DMS79 (cell line): ENCODE results near the gene MPDZ.

Source experiments
- DNase-seq: peaks from one replicate; lab custom pipeline; 2025; lab: John Stamatoyannopoulos, UW

The MPDZ gene

GRCh38 chr9:13279284-13280141, at the start of gene MPDZ:
Gene MPDZ (minus strand): TSS chr9:13279692. CDS start chr9:13250315, 29,377 bp downstream.
- DNase-seq: peak; percentile 48

GRCh38 chr9:13324988-13325387, 45.5 kb upstream of the MPDZ start:
- DNase-seq: no peak

GRCh38 chr9:13322828-13323550, 43.5 kb upstream of the MPDZ start:
- no peak for DNase-seq

GRCh38 chr9:13318027-13318426, 38.5 kb upstream of the MPDZ start:
- DNase-seq: no peak

GRCh38 chr9:13296972-13297371, 17.5 kb upstream of the MPDZ start:
- no peak for DNase-seq

GRCh38 chr9:13295556-13295955, 16.1 kb upstream of the MPDZ start:
- DNase-seq: no peak

GRCh38 chr9:13292782-13293181, 13.3 kb upstream of the MPDZ start:
- DNase-seq: no peak

- no peak for DNase-seq
These were observed 12.7 kb upstream of the MPDZ start for GRCh38 chr9:13292158-13292557.

- no peak for DNase-seq
These were observed 12.2 kb upstream of the MPDZ start for GRCh38 chr9:13291718-13292117.

GRCh38 chr9:13284011-13284410, 4.5 kb upstream of the MPDZ start:
- DNase-seq: no peak

GRCh38 chr9:13282998-13283397, 3.5 kb upstream of the MPDZ start:
- DNase-seq: no peak

GRCh38 chr9:13281356-13282016, 2.0 kb upstream of the MPDZ start:
- no peak for DNase-seq

- DNase-seq: peak; percentile 51
These were observed 885 bp downstream of the MPDZ start for GRCh38 chr9:13278368-13279246.

- peak; percentile 51 for DNase-seq
These were observed 1.5 kb downstream of the MPDZ start for GRCh38 chr9:13278023-13278367.

GRCh38 chr9:13274886-13275641, 4.4 kb downstream of the MPDZ start:
- no peak for DNase-seq

GRCh38 chr9:13270734-13271133, 8.8 kb downstream of the MPDZ start:
- no peak for DNase-seq

- no peak for DNase-seq
These were observed 9.7 kb downstream of the MPDZ start for GRCh38 chr9:13269589-13270452.

GRCh38 chr9:13268469-13268868, 11.0 kb downstream of the MPDZ start:
- no peak for DNase-seq

GRCh38 chr9:13267743-13268142, 11.7 kb downstream of the MPDZ start:
- no peak for DNase-seq

- peak; percentile 7 for DNase-seq
These were observed 13.3 kb downstream of the MPDZ start for GRCh38 chr9:13266167-13266566.
